Umbilical cord (tissue), 2 donors: ENCODE results near the gene DNAJB1. TPM values are rescaled to one million over a fixed set of nuclear protein-coding genes. Genes with fewer than 3 reads are reported as not detected.
"Not testable (repeated sequence)": the region's sequence is repeated elsewhere in the genome, so short reads cannot be mapped to it uniquely, and the experiment has no call there.

Experiments
- DNase-seq: peaks from one replicate; pipeline ENCODE4 v3.0.0-alpha.2; 2015; ENCODE audit warnings: low spot score
- total RNA-seq: library from RNA; depleted of rRNA; stranded (reverse); fragments of >200 nt; gene quantifications from one replicate; pipeline ENCODE4 v1.2.3, GENCODE V29; 2014; ENCODE audit warnings: low replicate concordance; ENCODE audit not compliant: insufficient read depth

Gene DNAJB1
- total RNA-seq, 1 donor from 2014 or later: 40.2 TPM

- DNase-seq: no peak
Measured at GRCh38 chr19:14520543-14520942, 2.3 kb upstream of the DNAJB1 start.

DNA sequence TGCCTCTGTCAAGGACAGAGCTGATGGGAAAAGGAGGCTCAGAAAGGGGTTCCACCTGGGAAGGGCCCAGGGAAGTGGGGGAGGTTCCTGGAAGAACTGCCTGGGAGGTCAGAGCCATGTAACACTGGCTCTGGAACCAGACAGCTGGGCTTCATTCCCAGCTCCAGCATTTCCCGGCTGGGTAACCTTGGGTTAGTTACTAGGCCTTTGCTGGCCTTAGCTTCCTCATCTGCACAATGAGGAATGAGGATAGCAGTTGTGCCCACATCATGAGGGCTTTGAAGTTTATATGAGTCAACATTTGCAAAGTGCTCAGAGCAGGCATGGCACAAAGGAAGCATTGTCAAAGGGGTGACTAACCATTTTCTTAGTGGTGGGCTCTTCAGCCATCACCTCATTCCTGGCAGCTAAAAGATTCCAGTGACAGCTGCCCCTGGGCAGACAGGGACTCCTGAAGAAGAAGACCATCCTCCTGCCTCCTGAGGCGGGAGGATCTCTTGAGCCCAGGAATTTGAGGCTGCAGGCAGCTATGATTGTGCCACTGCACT is 1.7 kb upstream of the DNAJB1 start:
- no peak for DNase-seq

DNA sequence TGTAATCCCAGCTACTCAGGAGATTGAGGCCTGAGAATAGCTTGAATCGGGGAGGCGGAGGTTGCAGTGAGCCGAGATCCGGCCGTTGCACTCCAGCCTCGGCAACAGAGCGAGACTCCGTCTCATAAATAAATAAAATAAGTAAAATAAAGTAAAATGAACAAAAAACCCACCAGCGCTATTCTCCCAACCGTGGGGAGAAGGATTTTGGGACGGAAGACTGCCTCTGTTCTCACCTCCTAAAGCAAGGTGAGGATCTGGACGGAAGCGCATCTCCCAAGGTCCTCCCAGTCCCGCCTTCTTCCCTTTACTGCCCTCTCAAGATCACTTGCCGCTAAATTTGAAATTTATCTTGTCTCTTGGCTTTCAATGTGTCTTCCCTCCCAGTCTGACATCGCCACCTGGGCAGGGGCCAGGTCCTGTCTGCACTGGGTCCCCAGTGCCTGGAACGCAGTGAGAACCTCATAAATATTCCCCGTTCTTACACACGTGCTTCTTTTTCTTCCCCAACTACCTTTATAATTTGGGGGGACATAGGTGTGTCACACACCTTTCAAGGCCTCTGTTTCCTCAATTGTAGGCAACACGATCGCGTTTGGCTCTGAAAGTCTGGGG is 1.2 kb upstream of the DNAJB1 start:
- no peak for DNase-seq

GRCh38 chr19:14517446-14517839 is 754 bp downstream of the DNAJB1 start:
- DNase-seq: no peak

DNA sequence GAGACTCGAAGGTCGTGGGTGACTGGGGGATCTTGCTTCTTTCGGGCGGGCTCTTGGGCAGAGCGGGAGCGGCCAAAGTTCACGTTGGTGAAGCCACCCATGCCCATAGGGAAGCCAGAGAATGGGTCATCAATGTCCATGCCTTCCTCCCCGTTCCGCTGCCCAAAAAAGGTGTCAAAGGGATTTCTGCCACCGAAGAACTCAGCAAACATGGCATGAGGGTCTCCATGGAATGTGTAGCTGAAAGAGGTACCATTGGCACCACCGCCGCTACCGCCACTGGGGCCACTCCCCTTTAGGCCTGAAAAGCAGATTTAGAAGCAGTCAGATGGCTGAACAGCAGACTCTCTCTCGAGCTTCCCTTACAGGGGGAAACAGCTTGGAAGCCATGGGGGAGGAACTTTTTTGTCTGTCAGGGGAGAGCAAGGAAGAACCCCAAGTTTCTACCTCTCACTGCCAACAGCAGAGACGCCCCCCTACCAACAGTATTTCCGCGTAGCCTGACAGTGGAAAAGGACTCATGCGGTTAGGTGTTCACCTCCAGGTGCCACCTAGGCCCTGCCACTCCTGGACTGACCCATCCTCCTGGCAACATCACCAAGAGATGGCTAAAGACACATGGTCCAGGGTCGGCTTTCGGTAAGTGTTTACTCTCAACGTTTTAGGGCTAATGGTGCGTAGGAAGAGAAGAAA is 1.3 kb downstream of the DNAJB1 start:
- DNase-seq: no peak

- no peak for DNase-seq
Measured at GRCh38 chr19:14516048-14516534, 2.1 kb downstream of the DNAJB1 start.

DNA sequence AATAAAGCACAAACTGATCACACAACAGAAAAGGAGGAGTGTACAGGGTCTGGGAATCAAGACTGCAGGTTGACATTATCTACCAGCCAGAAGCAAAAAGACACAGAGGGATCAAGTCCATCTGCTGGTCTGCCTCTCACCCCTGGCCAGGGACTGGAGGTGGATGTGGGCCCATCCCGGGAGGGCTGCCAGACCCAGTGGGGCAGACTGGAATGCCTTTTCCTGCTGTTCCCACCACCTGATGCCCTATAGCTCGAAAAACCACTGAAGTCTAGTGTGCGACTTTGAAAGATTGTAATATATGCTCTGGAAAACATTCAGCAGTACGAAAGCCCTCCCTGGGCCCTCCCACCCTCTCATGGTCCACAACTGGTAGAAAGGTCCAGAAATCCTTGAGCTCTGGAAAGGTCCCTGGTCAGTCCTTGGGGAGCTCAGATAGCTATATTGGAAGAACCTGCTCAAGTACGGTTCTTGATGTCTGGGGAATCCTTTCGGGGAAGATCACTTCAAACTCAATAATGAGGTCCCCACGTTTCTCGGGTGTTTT is 2.6 kb downstream of the DNAJB1 start:
- no peak for DNase-seq

- DNase-seq: no peak
Measured at GRCh38 chr19:14514215-14514863, 3.9 kb downstream of the DNAJB1 start.

GRCh38 chr19:14512406-14512961 is 5.7 kb downstream of the DNAJB1 start:
- DNase-seq: no peak

DNA sequence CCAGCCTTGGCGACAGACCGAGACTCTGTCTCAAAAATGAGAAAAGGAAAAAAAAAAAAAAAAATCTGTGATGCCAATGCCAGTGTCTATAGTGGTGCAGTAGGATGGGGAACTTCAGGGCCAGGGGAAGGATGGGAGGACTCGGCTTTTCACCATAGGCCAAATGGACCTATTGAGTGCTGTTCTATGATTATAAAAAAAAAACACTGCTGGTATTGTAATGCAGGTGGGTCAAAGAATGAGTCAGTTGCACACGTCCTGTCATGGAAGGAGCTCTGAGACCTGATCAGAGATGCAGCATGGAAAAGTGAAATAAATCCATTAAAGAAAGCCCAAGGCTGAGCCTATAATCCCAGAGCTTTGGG is 7.0 kb downstream of the DNAJB1 start:
- no peak for DNase-seq

DNA sequence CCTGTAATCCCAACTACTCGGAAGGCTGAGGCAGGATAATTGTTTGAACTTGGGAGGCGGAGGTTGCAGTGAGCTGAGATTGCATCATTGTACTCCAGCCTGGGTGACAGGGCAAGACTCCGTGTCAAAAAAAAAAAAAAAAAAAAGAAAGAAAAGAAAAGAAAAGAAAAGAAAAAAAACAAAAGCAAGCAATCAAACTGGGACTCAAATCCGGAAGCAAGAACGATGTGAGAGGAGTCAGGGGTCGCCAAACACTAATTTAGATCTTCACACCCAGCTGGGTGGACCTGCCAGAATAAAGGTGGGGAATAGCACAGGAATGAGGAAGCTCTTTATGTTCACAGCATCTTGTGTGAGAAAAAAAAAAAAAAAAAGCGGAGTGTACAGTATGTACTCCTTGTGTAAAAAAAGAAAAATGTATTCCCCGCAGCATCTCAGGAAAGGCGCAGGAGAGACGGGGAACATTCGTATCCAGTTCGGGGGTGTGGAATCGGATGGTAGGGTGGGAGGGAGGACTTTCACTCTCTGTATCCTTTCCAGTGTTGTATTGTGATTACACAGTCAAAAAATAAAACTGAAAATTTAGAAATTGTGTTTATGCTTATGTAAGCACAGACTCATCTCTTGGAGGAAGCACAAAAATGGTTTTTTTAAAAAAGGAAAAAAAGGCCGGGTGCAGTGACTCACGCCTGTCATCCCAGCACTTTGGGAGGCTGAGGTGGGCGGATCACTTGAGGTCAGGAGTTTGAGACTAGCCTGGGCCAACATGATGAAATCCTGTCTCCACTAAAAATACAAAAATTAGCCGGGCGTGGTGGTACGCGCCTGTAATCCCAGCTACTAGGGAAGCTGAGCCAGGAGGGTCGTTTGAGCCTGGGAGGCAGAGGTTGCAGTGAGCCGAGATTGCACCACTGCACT is 7.6 kb downstream of the DNAJB1 start:
- DNase-seq: peak; percentile 84

DNA sequence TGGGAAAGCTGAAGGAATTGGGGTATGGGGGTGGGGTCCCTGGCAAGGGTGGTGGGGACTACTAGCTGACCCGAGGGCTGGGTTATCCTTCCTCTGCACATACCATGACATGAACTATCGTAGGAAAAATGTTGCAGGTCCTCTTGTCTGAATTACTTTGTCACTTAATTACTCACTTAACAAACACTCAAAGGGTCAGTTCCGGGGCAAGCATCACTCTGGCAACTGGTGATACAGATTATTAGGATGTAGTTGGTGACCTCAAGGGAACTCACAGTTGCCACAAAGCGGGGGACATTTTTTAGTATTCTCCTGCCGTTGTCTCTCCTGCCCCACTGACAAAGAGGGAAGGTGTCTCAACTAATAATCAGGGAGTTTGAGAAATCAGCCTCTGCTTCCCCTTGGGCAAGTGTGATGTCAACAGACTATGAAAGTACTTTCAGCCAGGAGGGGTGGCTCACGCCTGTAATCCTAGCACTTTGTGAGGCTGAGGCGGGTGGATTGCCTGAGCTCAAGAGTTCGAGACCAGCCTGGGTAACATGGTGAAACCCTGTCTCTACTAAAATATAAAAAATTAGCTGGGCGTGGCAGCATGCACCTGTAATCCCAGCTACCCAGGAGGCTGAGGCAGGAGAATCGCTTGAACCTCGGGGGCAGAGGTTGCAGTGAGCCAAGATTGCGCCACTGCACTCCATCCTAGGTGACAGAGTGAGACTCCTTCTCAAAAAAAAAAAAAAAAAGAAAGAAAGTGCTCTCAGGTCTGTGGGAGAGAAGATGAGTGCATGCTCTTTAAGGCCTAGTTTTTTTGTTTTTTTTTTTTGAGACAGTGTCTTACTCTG is 10.3 kb downstream of the DNAJB1 start:
- no peak for DNase-seq

DNA sequence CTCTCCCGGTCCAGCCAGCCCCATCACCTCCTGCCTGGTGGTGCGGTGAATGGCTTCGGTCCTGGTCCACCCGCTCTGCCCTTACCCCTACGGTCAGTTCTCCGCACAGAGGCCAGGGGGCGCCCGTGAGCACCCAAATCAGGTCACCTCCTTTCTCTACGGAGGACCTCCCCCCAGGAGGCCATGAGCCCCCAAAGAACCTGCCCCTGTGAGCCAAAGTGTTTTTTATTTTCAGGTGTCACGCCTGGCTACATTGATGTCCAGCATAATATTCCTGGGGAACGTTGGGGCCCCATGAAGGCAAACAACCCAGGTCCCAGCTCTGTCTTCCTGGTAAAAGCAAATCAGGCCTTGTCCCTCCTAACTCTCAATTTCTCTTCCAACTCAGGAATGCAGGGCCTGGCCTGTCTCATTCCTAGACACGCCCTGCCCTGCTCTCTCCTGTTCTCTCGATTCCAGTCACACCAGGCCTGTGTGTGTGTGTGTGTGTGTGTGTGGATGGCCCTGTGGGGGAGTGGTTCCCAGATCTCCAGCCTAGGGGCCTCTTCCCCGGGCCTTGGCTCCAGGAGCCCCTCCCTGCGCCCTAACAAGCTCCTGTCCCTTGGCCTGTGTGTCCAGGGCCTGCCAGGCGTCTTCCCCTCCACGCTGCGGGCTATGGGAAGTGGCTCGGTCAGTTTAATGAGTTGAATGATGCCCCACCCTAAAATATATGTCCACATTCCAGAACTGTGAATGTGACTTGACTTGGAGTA is 12.5 kb downstream of the DNAJB1 start:
- peak; percentile 92 for DNase-seq

- not testable (repeated sequence) for DNase-seq
Measured at GRCh38 chr19:14504575-14504974, 13.6 kb downstream of the DNAJB1 start.

- no peak for DNase-seq
Measured at GRCh38 chr19:14503285-14503684, 14.9 kb downstream of the DNAJB1 start.

GRCh38 chr19:14502334-14503092 is 15.7 kb downstream of the DNAJB1 start:
- no peak for DNase-seq

DNA sequence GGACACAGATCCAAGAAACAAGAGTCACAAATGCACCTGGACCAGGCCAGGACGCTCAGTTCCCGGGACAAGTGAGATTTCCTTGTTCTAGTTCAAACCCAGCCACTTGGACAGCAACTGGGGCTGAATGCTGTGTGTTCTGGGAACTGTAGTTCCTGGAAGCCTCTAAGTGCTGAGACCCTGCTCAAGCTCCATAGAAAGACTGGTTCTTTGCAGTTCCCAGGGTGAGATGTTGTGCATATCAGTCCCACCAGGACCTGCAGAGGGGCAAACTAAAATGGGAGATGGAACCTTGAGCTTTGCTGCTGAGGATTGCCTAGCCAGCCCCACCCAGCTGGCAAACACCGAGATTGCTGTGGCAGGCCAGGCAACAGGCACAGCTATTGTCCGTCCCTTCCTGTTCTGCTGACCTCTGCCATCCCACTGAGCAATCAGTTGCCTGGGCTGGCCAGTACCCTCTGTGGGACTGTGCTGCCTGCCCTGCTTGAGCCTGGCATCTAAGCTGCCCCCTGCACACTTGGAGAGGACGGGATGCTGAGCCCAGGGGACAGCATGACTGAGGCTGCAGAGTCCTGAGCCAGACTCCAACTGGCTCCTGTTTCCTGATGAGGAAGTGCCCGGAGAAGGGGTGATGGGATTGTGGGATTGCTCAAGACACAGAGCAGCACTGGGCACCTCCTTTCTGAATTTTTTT is 20.8 kb downstream of the DNAJB1 start:
- no peak for DNase-seq

- no peak for DNase-seq
Measured at GRCh38 chr19:14496834-14497227, 21.4 kb downstream of the DNAJB1 start.
